Stomach (tissue), 4 donors: ENCODE results near the gene EMP1.

Experiments
- CTCF ChIP-seq, 7 experiments: fragments of 450-650 bp in 4 of 7; fragments of 200-600 bp in 3 of 7; sonication (generic) in 3 of 7; IDR thresholded peaks; one replicate each; pipeline ENCODE4 v1.5.1; 2016 to 2019; ENCODE audit warnings: antibody characterized with exemption in 7 of 7, control low read depth in 2 of 7, mild to moderate bottlenecking in 1 of 7
- POLR2A ChIP-seq, 4 donors: fragments of 450-650 bp; IDR thresholded peaks; one replicate each; pipeline ENCODE4 v1.6.1; 2016; ENCODE audit warnings: antibody characterized with exemption in 4 of 4, control low read depth in 2 of 4, mild to moderate bottlenecking in 1 of 4, moderate library complexity in 1 of 4

DNA sequence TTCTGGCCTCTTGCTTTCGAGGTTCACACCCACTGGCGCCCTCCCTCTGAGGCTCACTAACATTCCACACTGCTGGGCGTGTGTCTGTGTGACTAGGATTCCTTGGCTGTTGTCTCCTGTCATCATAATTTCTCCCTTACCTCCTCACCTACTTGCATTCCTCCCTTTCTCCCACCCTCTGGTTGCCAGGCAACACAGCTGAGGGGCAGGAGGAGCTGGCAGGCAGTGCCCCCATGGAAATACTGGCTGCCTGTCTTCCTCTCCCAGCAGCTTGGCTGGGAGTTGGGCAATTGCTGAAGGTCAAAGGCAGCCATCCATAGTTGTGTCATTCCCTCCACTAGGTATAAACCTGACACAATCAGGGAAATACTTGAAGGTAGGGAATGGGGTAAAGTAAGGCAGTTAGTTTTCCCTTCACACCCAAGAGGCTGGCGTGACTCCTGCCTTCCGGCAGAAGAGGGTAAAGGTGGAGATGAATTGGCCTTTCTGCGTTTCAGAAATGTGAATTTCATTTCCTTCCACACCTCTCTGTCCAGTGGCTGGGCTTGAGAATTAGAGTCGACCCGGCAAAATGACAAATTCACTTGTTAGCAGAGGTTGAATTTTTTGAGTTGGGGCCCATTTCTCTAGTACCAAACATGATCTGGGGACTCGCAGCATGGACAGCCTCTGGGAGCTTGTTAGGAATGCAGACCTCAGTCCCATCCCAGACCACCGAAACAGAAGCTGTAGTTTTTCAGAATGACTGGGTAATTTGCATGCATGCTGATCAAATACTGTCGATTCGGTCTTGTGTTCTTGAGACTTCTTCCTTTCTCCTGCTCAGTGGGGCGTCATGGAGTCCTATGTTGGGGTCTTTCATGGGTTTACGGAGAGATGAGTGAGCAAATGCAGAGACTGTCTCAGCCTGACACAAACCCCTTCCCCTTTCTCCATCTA, 24.3 kb upstream of the EMP1 start:
- no peak for TF ChIP-seq POLR2A (IDR thresholded peaks at IDR 0.05)
- TF ChIP-seq CTCF (IDR thresholded peaks at IDR 0.05): no peak
